T-helper 2 cell treated with Interferon-gamma antibody and Interleukin-4, amounts not matched to agents 5 μg/mL and 100 μg/mL, for 36 hours (primary cell): ENCODE measurements around the gene PLCL1.

Source experiments
- DNase-seq: peaks from one replicate; pipeline ENCODE4 v3.0.0; 2021; ENCODE audit warnings: low spot score
- H3K27ac Mint-ChIP-seq: one replicate; pipeline ENCODE4 v1.8.0; 2021; ENCODE audit warnings: mild to moderate bottlenecking, mixed read lengths
- H3K27me3 Mint-ChIP-seq: one replicate; pipeline ENCODE4 v1.8.0; 2021; ENCODE audit warnings: low read depth, mixed read lengths
- H3K36me3 Mint-ChIP-seq: one replicate; pipeline ENCODE4 v1.8.0; 2021; ENCODE audit warnings: low read depth, mixed read lengths
- H3K4me1 Mint-ChIP-seq: one replicate; pipeline ENCODE4 v1.8.0; 2021; ENCODE audit warnings: low read depth, mixed read lengths
- H3K4me3 Mint-ChIP-seq: one replicate; pipeline ENCODE4 v1.8.0; 2022; ENCODE audit warnings: mild to moderate bottlenecking, moderate library complexity, mixed read lengths
- H3K9me3 Mint-ChIP-seq: one replicate; pipeline ENCODE4 v1.8.0; 2021; ENCODE audit warnings: mixed read lengths

The PLCL1 gene

GRCh38 chr2:198137733-198138132, 333.3 kb downstream of the PLCL1 start:
- Mint-ChIP-seq H3K4me3 (no peak overlapping the region), H3K27me3 (peaks cover 3% of the 10 kb centered on the region), H3K36me3 (no peaks in the 10 kb centered on the region), H3K9me3 (no peaks in the 10 kb centered on the region), H3K27ac (no peak overlapping the region), H3K4me1 (no peaks in the 10 kb centered on the region)
- no peak for DNase-seq

GRCh38 chr2:198141726-198142125, 337.3 kb downstream of the PLCL1 start:
- H3K27ac Mint-ChIP-seq, result no peak overlapping the region
- no peaks in the 10 kb centered on the region for H3K36me3 Mint-ChIP-seq
- peaks cover 7% of the 10 kb centered on the region for H3K4me1 Mint-ChIP-seq
- no peak overlapping the region for H3K4me3 Mint-ChIP-seq
- DNase-seq, result no peak
- H3K27me3 Mint-ChIP-seq, result no peaks in the 10 kb centered on the region
- no peaks in the 10 kb centered on the region for H3K9me3 Mint-ChIP-seq

- Mint-ChIP-seq H3K4me3 (no peak overlapping the region), H3K4me1 (peaks cover 7% of the 10 kb centered on the region), H3K36me3 (no peaks in the 10 kb centered on the region), H3K27me3 (no peaks in the 10 kb centered on the region), H3K9me3 (no peaks in the 10 kb centered on the region), H3K27ac (no peak overlapping the region)
- no peak for DNase-seq
Observed at GRCh38 chr2:198143156-198143555, 338.8 kb downstream of the PLCL1 start.

- H3K4me3 Mint-ChIP-seq, result no peak overlapping the region
Observed at GRCh38 chr2:198143793-198144192, 339.4 kb downstream of the PLCL1 start.

GRCh38 chr2:198144660-198145059, 340.3 kb downstream of the PLCL1 start:
- H3K27ac Mint-ChIP-seq, result no peak overlapping the region
- no peaks in the 10 kb centered on the region for H3K27me3 Mint-ChIP-seq
- peaks cover 7% of the 10 kb centered on the region for H3K4me1 Mint-ChIP-seq
- no peak overlapping the region for H3K4me3 Mint-ChIP-seq
- H3K9me3 Mint-ChIP-seq, result no peaks in the 10 kb centered on the region
- H3K36me3 Mint-ChIP-seq, result no peaks in the 10 kb centered on the region
- DNase-seq, result no peak

More at GRCh38 chr2:198143793-198144192, 339.4 kb downstream of the PLCL1 start:
- no peaks in the 10 kb centered on the region for H3K9me3 Mint-ChIP-seq
- peaks cover 7% of the 10 kb centered on the region for H3K4me1 Mint-ChIP-seq
- no peaks in the 10 kb centered on the region for H3K27me3 Mint-ChIP-seq
- H3K36me3 Mint-ChIP-seq, result no peaks in the 10 kb centered on the region
- no peak overlapping the region for H3K27ac Mint-ChIP-seq
- no peak for DNase-seq

- Mint-ChIP-seq H3K4me3 (no peak overlapping the region), H3K36me3 (no peaks in the 10 kb centered on the region), H3K4me1 (peaks cover 7% of the 10 kb centered on the region), H3K9me3 (no peaks in the 10 kb centered on the region), H3K27me3 (no peaks in the 10 kb centered on the region), H3K27ac (no peak overlapping the region)
- no peak for DNase-seq
Observed at GRCh38 chr2:198146346-198146940, 342.1 kb downstream of the PLCL1 start.

GRCh38 chr2:198157314-198157713, 352.9 kb downstream of the PLCL1 start:
- Mint-ChIP-seq H3K4me1 (no peaks in the 10 kb centered on the region), H3K27me3 (peaks cover 3% of the 10 kb centered on the region), H3K27ac (no peak overlapping the region), H3K9me3 (peaks cover 7% of the 10 kb centered on the region), H3K4me3 (no peak overlapping the region), H3K36me3 (no peaks in the 10 kb centered on the region)
- DNase-seq, result no peak

- no peak for DNase-seq
- H3K27ac Mint-ChIP-seq, result no peak overlapping the region
Observed at GRCh38 chr2:198161151-198161550, 356.8 kb downstream of the PLCL1 start.

GRCh38 chr2:198162276-198162675, 357.9 kb downstream of the PLCL1 start:
- H3K36me3 Mint-ChIP-seq, result no peaks in the 10 kb centered on the region
- peaks cover 3% of the 10 kb centered on the region for H3K27me3 Mint-ChIP-seq
- H3K27ac Mint-ChIP-seq, result no peak overlapping the region

More at GRCh38 chr2:198161151-198161550, 356.8 kb downstream of the PLCL1 start:
- peaks cover 3% of the 10 kb centered on the region for H3K27me3 Mint-ChIP-seq
- no peak overlapping the region for H3K4me3 Mint-ChIP-seq
- H3K36me3 Mint-ChIP-seq, result no peaks in the 10 kb centered on the region
- H3K9me3 Mint-ChIP-seq, result peaks cover 7% of the 10 kb centered on the region
- no peaks in the 10 kb centered on the region for H3K4me1 Mint-ChIP-seq

GRCh38 chr2:198164843-198165242, 360.4 kb downstream of the PLCL1 start:
- Mint-ChIP-seq H3K4me1 (no peaks in the 10 kb centered on the region), H3K4me3 (no peak overlapping the region)

More at GRCh38 chr2:198162276-198162675, 357.9 kb downstream of the PLCL1 start:
- Mint-ChIP-seq H3K4me1 (no peaks in the 10 kb centered on the region), H3K9me3 (no peaks in the 10 kb centered on the region), H3K4me3 (no peak overlapping the region)
- no peak for DNase-seq

GRCh38 chr2:198165289-198165688, 360.9 kb downstream of the PLCL1 start:
- no peak overlapping the region for H3K27ac Mint-ChIP-seq
- no peaks in the 10 kb centered on the region for H3K36me3 Mint-ChIP-seq
- no peak overlapping the region for H3K4me3 Mint-ChIP-seq
- H3K27me3 Mint-ChIP-seq, result peaks cover 3% of the 10 kb centered on the region
- no peaks in the 10 kb centered on the region for H3K9me3 Mint-ChIP-seq
- H3K4me1 Mint-ChIP-seq, result no peaks in the 10 kb centered on the region
- DNase-seq, result no peak

More at GRCh38 chr2:198164843-198165242, 360.4 kb downstream of the PLCL1 start:
- Mint-ChIP-seq H3K27me3 (peaks cover 3% of the 10 kb centered on the region), H3K36me3 (no peaks in the 10 kb centered on the region), H3K9me3 (no peaks in the 10 kb centered on the region), H3K27ac (no peak overlapping the region)
- DNase-seq, result no peak

GRCh38 chr2:198167346-198167745, 363.0 kb downstream of the PLCL1 start:
- no peaks in the 10 kb centered on the region for H3K4me1 Mint-ChIP-seq
- no peaks in the 10 kb centered on the region for H3K36me3 Mint-ChIP-seq
- DNase-seq, result no peak
- H3K27ac Mint-ChIP-seq, result no peak overlapping the region
- H3K9me3 Mint-ChIP-seq, result no peaks in the 10 kb centered on the region
- H3K27me3 Mint-ChIP-seq, result peaks cover 1% of the 10 kb centered on the region
- H3K4me3 Mint-ChIP-seq, result no peak overlapping the region

- H3K36me3 Mint-ChIP-seq, result no peaks in the 10 kb centered on the region
- DNase-seq, result no peak
- no peaks in the 10 kb centered on the region for H3K9me3 Mint-ChIP-seq
- no peaks in the 10 kb centered on the region for H3K4me1 Mint-ChIP-seq
- no peak overlapping the region for H3K4me3 Mint-ChIP-seq
- H3K27ac Mint-ChIP-seq, result no peak overlapping the region
- H3K27me3 Mint-ChIP-seq, result peaks cover 6% of the 10 kb centered on the region
Observed at GRCh38 chr2:198168651-198169050, 364.3 kb downstream of the PLCL1 start.

GRCh38 chr2:198173242-198173641, 368.8 kb downstream of the PLCL1 start:
- Mint-ChIP-seq H3K4me3 (no peak overlapping the region), H3K4me1 (no peaks in the 10 kb centered on the region), H3K27ac (no peak overlapping the region), H3K9me3 (no peaks in the 10 kb centered on the region), H3K36me3 (no peaks in the 10 kb centered on the region), H3K27me3 (peaks cover 6% of the 10 kb centered on the region)
- DNase-seq, result no peak

GRCh38 chr2:198173864-198174263, 369.5 kb downstream of the PLCL1 start:
- Mint-ChIP-seq H3K36me3 (no peaks in the 10 kb centered on the region), H3K27me3 (peaks cover 6% of the 10 kb centered on the region), H3K27ac (no peak overlapping the region), H3K4me1 (no peaks in the 10 kb centered on the region), H3K4me3 (no peak overlapping the region), H3K9me3 (no peaks in the 10 kb centered on the region)
- DNase-seq, result no peak
